ENCODE results near the gene NEGR1.
A peak's percentile ranks its signal among the peaks of the same experiment; 100 is the strongest.

NEGR1 gene

DNA sequence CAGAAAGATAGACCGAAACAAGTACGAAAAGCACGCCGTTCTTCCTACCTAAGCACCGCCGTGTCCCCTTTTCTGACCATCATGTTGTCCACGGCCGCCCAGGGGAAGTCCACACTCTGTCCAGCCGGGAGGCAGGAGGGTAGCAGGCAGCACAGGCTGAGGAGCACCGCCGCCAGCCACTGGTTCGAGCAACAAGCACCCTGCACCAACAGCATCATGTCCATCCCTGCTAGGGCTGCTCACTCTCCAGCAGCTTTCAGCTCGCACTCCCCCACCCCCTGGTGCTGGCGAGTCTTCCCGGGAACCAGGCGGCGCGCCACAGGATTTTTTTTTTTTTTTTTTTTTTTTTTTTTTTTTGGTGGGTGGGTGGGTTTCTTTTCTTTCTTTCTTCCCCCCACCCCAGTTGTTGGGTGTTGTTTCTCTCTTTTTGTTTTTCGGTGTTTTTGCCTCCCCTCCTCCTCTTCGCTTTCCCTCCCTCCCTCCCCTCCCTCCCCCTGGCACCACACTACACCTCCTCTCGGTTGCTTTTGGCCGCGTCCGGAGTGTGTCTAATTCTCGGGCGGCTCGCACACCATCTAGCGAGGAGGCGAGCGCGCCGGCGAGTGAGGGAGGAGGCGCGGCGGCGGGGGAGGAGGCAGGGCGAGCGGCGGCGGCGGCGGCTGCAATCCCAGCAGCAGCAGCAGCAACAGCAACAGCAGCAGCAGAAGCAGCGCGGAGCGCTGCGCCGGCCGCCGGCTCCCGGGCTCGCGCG lies at the start of gene NEGR1:
Gene NEGR1, minus strand, starts transcription at position 269 of the 751 bp plus-strand sequence.
- TF ChIP-seq, protein P1, sequence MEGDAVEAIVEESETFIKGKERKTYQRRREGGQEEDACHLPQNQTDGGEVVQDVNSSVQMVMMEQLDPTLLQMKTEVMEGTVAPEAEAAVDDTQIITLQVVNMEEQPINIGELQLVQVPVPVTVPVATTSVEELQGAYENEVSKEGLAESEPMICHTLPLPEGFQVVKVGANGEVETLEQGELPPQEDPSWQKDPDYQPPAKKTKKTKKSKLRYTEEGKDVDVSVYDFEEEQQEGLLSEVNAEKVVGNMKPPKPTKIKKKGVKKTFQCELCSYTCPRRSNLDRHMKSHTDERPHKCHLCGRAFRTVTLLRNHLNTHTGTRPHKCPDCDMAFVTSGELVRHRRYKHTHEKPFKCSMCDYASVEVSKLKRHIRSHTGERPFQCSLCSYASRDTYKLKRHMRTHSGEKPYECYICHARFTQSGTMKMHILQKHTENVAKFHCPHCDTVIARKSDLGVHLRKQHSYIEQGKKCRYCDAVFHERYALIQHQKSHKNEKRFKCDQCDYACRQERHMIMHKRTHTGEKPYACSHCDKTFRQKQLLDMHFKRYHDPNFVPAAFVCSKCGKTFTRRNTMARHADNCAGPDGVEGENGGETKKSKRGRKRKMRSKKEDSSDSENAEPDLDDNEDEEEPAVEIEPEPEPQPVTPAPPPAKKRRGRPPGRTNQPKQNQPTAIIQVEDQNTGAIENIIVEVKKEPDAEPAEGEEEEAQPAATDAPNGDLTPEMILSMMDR (IDR thresholded peaks at IDR 0.05; ENCODE audit: low read depth, low read length) = no peak
- in situ Hi-C loops (cut with HindIII; ENCODE audit: low sequenced_read_pairs) = no loop called here
- H3K4me3 ChIP-seq (ENCODE audit: low read depth, low read length) = peak within 1 kb of the TSS; percentile 82
- peak; percentile 98 for DNase-seq (ENCODE audit: low read depth, low spot score)

DNA sequence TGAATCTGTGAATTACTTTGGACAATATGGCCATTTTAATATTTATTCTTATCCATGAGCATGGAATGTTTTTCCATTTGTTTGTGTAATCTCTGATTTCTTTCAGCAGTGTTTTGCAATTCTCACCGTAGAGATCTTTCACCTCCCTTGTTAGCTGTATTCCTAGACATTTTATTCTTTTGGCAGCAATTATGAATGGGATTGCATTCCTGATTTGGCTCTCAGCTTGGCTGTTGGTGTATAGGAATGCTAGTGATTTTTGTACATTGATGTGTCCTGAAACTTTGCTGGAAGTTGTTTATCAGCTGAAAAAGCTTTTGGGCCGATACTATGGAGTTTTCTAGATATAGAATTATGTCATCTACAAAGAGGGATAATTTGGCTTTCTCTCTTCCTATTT lies 44.2 kb upstream of the NEGR1 start:
- TF ChIP-seq, protein P1 (IDR thresholded peaks at IDR 0.05; ENCODE audit: low read depth, low read length) = no peak
- no peak for DNase-seq (ENCODE audit: low read depth, low spot score)
- no peak overlapping the region for H3K4me3 ChIP-seq (ENCODE audit: low read depth, low read length)
- in situ Hi-C loops (cut with HindIII; ENCODE audit: low sequenced_read_pairs) = no loop called here

DNA sequence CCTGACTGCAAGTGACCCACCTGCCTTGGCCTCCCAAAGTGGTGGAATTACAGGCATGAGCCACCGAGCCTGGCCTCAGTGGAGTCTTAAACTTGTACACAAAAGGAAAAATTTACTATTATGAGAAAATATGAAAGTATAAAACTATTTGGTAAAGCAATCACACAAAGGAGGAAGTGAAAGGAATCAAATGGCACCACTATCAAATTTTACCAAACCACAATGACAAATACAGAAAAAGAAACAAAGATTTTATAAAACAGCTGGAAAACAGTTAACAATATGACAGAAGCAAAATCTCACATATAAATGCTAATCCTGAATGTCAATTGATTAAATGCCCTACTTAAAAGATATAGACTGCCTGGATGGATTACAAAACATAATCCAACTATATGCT lies 42.1 kb upstream of the NEGR1 start:
- DNase-seq (ENCODE audit: low read depth, low spot score) = no peak
- H3K4me3 ChIP-seq (ENCODE audit: low read depth, low read length) = no peak overlapping the region
- TF ChIP-seq, protein P1 (IDR thresholded peaks at IDR 0.05; ENCODE audit: low read depth, low read length) = no peak
- in situ Hi-C loops (cut with HindIII; ENCODE audit: low sequenced_read_pairs) = no loop called here

DNA sequence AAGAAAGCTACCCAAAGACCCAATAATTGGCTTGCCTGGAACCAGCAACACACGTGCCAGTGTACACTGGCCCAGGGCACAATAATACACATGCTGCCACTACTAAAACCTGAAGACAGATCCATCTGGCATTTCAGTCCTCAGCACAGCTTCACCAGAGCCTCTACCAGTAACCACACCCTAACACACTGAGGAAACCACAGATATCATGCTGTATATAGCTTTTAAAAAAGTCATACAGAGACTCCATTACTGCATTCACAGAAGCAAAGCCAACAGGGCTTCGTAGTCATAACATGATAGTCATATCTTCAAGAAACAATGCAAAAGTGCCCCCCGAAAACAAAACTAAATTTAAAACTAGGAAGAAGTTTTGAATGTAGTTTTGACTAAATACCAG lies 40.6 kb upstream of the NEGR1 start:
- TF ChIP-seq, protein P1 (IDR thresholded peaks at IDR 0.05; ENCODE audit: low read depth, low read length) = no peak

DNA sequence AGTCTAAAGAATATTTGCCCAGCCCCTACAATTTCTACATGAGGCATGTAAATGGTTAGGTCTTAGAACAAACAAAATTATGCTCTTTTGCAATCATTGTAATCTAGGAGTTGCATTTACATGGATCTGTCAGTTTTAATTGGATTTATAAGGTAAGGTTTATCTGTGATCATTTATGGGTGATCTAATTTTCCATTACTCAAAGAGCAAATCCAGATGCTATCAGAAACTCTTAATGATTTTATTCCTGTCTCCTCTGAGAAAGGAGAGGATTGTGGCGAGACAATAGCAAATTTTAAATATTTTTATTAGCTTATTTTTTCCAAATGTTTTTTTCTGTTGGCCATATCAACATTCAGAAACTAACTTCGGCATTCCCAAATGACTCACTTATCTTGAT lies 14.2 kb upstream of the NEGR1 start:
- DNase-seq (ENCODE audit: low read depth, low spot score) = no peak
- in situ Hi-C loops (cut with HindIII; ENCODE audit: low sequenced_read_pairs) = no loop called here
- no peak overlapping the region for H3K4me3 ChIP-seq (ENCODE audit: low read depth, low read length)
- TF ChIP-seq, protein P1 (IDR thresholded peaks at IDR 0.05; ENCODE audit: low read depth, low read length) = no peak

More for the DNA sequence above, 40.6 kb upstream of the NEGR1 start:
- DNase-seq (ENCODE audit: low read depth, low spot score) = no peak
- in situ Hi-C loops (cut with HindIII; ENCODE audit: low sequenced_read_pairs) = no loop called here
- no peak overlapping the region for H3K4me3 ChIP-seq (ENCODE audit: low read depth, low read length)

DNA sequence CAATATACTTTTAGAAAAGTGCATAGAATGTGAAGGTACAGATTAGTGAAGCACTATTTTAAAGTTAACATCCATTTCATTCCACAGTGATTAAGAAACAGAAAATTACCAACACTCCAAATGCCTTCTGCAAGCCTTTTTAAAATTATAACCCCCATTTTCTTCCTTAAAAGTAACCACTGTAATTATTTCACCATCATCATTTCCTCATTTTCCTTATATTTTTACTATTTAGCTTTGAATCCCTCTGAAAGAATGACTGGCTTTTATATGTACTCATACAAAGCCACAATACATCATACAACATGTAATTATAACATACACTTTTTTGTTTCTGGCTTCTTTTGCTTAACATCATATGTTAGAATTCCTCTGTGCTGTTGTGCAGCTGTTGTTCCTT lies 6.5 kb upstream of the NEGR1 start:
- TF ChIP-seq, protein P1 (IDR thresholded peaks at IDR 0.05; ENCODE audit: low read depth, low read length) = no peak
- H3K4me3 ChIP-seq (ENCODE audit: low read depth, low read length) = no peak overlapping the region
- no peak for DNase-seq (ENCODE audit: low read depth, low spot score)
- in situ Hi-C loops (cut with HindIII; ENCODE audit: low sequenced_read_pairs) = no loop called here
